ENCODE measurements around the gene RAB1B.

GRCh38 chr11:66316849-66317251 lies 48.4 kb downstream of the RAB1B start, which contains the start of gene CD248:
- TF ChIP-seq, protein P1, sequence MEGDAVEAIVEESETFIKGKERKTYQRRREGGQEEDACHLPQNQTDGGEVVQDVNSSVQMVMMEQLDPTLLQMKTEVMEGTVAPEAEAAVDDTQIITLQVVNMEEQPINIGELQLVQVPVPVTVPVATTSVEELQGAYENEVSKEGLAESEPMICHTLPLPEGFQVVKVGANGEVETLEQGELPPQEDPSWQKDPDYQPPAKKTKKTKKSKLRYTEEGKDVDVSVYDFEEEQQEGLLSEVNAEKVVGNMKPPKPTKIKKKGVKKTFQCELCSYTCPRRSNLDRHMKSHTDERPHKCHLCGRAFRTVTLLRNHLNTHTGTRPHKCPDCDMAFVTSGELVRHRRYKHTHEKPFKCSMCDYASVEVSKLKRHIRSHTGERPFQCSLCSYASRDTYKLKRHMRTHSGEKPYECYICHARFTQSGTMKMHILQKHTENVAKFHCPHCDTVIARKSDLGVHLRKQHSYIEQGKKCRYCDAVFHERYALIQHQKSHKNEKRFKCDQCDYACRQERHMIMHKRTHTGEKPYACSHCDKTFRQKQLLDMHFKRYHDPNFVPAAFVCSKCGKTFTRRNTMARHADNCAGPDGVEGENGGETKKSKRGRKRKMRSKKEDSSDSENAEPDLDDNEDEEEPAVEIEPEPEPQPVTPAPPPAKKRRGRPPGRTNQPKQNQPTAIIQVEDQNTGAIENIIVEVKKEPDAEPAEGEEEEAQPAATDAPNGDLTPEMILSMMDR (IDR thresholded peaks at IDR 0.05; ENCODE audit: insufficient read depth, low read depth, low read length) = no peak
- no peak for TF ChIP-seq EZH2 (IDR thresholded peaks at IDR 0.05; ENCODE audit: insufficient read depth, low read length)

Measured in astrocyte (in vitro differentiated cells and primary cell).